A172 (cell line): ENCODE measurements around the gene CERS6. TPM values are rescaled to one million over a fixed set of nuclear protein-coding genes. Genes with fewer than 3 reads are reported as not detected.

ENCODE experiments used
- DNase-seq: peaks from one replicate; pipeline ENCODE4 v3.0.0-alpha.2; 2015; ENCODE audit warnings: low spot score
- total RNA-seq: library from RNA; depleted of rRNA; stranded (reverse); fragments of >200 nt; shearing (Covaris generic); gene quantifications from 2 replicates; pipeline ENCODE4 v1.2.3, GENCODE V29; 2014

CERS6 gene
- total RNA-seq, 1 experiment from 2014 or later: 25.4 TPM

- DNase-seq: no peak
These were observed 14.7 kb upstream of the CERS6 start for GRCh38 chr2:168441214-168441872.

- no peak for DNase-seq
These were observed 12.3 kb upstream of the CERS6 start for GRCh38 chr2:168443818-168444217.

GRCh38 chr2:168445960-168446359 lies 10.1 kb upstream of the CERS6 start:
- DNase-seq: no peak

DNA sequence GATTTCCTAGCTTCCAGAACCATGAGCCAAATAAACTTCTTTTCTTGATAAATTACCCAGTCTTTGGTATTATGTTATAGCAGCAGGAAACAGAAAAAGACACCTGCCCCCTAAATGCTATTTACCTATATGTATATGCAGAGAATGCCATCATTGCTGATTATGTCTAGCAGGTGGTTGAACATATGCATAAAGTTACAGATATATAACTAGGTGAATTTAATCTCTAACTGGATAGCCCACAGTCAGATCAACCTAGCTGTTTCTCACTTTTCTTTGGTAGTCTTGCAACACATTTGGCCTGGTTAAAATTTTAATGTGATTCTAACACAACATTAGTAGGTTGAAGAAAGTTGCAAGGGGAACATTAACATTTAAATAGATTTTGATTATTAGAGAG lies 7.1 kb upstream of the CERS6 start:
- DNase-seq: no peak

DNA sequence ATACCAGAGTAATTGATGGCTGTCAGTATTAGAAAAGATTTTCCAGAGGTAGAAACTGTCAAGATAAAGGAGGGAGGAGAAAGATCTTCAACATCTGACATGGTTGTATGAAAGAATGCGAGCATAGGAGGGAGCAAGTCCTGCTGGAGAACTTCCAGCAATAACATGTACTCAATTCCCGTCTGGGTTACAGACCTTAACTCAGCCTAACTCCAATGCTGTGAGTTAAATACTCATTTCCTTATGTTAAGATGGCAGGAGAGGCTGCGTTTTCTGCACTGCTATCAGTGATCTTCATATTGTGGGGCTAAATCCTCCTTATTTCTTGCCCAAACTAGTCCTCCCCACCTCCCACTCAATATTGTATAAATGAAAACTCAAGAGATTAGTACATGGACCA lies 6.7 kb upstream of the CERS6 start:
- DNase-seq: no peak

GRCh38 chr2:168450171-168450570 lies 5.9 kb upstream of the CERS6 start:
- no peak for DNase-seq

GRCh38 chr2:168450732-168451131 lies 5.3 kb upstream of the CERS6 start:
- DNase-seq: no peak

DNA sequence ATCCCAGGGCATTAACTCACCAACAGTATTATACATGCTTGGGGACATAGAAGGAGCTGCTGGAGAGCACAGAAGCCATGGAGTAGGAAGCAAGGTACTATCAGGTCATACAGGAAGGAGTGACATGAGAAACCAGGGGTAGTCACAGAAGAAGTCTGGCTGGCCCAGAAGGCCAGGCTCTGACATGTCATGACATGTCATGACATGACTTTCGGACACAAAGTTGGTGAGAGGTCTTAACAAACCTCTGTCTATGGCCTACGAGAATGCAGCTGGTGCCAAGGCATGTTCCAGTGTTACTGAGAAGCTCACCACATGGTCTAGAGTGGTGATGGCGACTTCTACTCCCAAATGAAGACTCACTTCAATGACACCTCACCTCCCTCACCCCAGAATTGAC lies 3.3 kb upstream of the CERS6 start:
- DNase-seq: no peak

GRCh38 chr2:168453404-168453803 lies 2.7 kb upstream of the CERS6 start:
- DNase-seq: no peak

GRCh38 chr2:168454737-168455644 lies 1.1 kb upstream of the CERS6 start:
- DNase-seq: no peak

DNA sequence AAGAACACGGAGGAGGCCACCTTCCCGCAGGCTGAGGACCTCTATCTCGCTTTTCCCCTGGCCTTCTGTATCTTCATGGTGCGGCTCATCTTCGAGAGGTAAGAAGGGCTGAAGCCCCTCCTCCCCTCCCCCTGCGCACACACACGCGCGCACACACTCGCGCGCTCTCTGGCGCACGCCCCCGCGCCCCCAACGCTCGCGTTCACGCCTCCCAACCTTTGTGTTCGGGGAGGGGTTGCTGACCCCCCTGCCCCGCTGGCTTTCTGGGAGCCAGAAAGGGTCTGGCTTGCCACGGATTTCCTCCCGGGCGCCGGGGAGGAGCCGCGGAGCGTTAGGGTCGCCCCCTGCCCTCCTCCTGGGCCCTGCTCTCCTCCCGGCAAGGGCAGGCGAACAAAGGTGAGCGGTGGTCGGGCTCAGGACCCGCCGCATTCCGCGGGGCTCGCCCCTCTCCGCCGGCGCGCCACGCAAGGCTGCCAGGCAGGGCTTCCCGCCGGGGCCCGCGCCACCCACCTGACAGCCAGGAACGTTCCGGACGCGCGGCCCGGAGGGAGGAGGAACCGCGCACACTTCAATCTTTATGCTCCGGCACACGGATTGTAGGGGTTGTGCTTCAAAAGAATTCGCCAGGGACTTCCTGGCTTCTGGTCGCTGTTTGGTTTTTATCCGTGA lies 583 bp downstream of the CERS6 start:
- peak; percentile 34 for DNase-seq

- DNase-seq: no peak
These were observed 1.3 kb downstream of the CERS6 start for GRCh38 chr2:168457190-168457895.

DNA sequence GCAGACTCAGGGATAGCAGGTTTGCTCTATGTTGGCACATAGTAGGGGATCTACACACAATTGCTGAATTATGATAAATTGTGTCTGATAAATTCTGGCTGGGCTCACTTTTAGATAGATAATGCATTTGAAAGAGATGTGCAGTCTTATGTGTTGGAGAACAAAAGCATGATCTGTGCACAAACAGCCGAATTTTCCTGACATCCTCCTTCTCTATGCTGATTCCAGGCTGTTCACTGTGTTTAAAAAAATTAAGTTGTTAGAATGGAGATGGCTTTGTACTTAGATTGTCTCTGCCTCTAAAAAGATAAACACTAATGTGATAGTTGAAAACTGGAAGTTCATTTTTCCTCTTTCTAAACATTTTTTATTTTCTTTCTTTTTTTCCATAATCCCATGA lies 2.1 kb downstream of the CERS6 start:
- DNase-seq: no peak

DNA sequence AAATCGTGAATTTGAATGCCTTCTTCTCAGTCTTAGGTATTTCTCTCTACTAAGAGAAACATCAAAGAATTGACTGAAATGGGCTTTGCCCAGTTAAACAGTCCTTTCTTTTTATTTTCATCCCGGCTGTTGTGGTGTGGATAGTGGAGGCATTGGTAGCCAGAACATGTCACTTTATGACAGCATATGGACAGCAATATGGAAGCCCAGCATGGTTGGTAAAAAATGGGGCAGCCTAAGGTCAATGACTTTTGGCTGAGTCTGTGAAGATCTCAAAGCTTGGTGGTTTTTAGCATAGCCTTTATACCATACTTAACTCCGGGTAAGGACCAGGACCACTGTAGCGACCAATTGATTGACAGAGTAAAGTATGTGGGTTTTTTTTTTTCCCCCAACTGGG lies 3.2 kb downstream of the CERS6 start:
- no peak for DNase-seq

- no peak for DNase-seq
These were observed 4.5 kb downstream of the CERS6 start for GRCh38 chr2:168460571-168460970.

DNA sequence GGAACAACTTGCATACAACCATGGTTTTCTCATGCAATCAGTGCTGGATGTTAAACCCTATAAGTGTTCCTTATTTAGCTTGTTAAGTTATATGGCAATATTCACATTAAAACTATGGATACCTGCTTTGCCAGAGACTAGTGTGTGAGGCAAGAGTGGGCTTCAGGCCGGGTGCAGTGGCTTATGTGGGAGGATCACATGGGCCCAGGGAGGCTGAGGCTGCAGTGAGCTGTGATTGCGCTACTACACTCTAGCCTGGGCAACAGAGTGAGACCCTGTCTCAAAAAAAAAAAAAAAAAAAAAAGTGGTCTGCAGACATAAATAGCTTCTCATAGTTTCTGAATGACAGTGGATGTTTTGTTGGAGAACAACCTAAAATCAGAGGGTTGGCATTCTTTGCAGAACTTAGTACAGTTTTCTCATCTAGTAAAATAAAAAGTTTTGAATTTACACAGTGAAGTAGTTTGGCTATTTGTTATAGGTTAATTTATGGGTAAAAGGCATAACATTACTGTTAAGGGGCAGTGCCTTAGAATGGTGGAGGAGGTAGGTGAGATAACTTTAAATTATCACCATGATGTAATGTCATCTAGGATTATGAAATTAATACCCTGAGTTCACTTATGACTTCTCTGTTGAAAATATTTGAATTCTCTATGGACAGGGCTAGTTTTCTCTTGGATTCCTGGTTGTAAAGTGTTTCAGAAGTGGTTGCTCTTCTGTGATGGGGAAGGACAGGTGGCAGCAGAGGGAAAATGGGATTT lies 5.3 kb downstream of the CERS6 start:
- DNase-seq: no peak

DNA sequence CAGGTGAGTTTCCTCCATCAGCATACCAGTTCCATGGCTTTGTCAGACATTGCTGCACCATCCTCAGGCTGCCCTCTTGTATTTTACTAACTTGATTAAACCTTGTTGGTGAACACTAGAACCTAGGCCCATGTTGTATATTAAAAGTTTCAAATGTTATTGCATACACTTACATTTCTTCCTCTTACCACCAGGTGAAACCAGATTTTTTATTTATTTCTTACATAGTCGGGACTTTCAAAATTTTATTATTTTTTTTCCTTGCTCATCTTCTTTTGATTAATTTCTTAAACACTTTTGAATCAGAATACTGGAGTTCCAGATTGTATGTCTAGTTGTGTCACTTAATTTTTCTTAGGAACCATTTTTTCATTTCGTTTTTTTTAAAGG lies 5.9 kb downstream of the CERS6 start:
- no peak for DNase-seq

DNA sequence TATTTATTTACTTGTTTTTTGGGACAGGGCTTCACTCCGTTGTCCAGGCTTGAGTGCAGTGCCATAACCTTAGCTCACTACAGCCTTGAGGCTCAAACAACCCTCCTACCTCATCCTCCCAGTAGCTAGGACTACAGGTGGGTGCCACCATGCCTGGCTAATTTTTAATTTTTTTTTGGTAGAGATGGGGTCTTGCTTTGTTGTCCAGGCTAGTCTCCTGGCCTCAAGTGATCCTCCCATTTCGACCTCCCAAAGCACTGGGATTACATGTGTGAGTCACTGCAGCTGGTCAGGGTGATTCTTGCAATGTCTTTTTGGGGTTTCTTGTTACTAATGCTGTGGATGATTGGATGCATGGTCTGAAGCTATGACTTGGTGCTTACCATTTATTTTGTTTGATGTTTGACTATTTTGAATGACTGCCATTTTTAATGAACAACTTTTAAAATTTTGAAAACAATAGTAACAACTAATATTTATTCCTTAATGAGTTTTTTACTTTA lies 6.5 kb downstream of the CERS6 start:
- no peak for DNase-seq

DNA sequence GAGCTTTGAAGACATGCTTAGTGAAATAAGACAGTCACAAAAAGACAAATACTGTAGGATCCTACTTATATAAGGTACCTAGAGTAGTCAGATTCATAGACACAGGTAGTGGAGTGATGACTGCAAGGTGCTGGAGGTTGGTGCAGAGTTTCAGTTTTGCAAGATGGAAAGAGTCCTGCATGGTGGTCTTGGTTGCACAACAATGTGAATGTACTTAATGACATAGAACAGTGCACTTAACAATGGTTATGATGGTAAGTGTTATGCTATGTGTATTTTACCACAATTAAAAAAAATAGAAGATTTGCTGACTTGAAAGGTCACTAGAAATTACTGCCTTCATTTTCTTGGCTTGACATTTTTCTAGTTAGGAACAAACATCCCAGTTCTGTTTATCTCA lies 9.5 kb downstream of the CERS6 start:
- DNase-seq: no peak

- no peak for DNase-seq
These were observed 10.2 kb downstream of the CERS6 start for GRCh38 chr2:168466190-168466737.
